GM13976 (cell line): ENCODE data around the gene CRYBB3.

ENCODE experiments used
- DNase-seq: peaks from one replicate; pipeline ENCODE4 v3.0.0; 2012; ENCODE audit warnings: low spot score
- in situ Hi-C: fragments of 300-500 bp; cut with MboI; formaldehyde crosslinking; loops from one replicate; pipeline ENCODE4 v1.12.0; 2022; ENCODE audit warnings: low sequenced_read_pairs, mixed read lengths, inconsistent platforms; ENCODE audit not compliant: unreplicated experiment
- TF ChIP-seq, protein P1 (sequence below): IDR thresholded peaks from 2 replicates; pipeline ENCODE4 v1.5.1; 2012; ENCODE audit warnings: borderline replicate concordance, mild to moderate bottlenecking; ENCODE audit not compliant: insufficient read depth; ENCODE audit errors: extremely low read depth, missing control alignments, control extremely low read depth

CRYBB3 gene

DNA sequence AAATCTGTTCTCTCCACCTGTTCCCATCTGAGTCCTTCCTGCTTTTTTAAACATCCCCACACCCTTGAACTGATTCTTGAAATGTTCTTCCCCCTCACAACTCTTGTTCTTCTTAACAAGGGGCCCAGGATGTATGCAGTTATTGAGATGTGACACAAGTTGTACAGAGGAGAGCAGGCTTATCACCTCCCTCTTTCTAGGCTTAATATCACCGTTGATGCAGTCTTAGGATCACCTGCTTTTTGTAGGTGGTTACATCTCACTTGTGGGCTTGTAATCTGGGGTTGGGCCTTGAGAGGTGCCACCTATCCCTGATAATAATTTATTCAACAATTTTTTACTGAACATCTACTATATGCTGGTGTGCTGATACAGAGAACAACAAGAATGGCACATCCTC is 6.2 kb downstream of the CRYBB3 start:
- in situ Hi-C loops: no loop called here
- DNase-seq: no peak
- TF ChIP-seq, protein P1, sequence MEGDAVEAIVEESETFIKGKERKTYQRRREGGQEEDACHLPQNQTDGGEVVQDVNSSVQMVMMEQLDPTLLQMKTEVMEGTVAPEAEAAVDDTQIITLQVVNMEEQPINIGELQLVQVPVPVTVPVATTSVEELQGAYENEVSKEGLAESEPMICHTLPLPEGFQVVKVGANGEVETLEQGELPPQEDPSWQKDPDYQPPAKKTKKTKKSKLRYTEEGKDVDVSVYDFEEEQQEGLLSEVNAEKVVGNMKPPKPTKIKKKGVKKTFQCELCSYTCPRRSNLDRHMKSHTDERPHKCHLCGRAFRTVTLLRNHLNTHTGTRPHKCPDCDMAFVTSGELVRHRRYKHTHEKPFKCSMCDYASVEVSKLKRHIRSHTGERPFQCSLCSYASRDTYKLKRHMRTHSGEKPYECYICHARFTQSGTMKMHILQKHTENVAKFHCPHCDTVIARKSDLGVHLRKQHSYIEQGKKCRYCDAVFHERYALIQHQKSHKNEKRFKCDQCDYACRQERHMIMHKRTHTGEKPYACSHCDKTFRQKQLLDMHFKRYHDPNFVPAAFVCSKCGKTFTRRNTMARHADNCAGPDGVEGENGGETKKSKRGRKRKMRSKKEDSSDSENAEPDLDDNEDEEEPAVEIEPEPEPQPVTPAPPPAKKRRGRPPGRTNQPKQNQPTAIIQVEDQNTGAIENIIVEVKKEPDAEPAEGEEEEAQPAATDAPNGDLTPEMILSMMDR: no peak

DNA sequence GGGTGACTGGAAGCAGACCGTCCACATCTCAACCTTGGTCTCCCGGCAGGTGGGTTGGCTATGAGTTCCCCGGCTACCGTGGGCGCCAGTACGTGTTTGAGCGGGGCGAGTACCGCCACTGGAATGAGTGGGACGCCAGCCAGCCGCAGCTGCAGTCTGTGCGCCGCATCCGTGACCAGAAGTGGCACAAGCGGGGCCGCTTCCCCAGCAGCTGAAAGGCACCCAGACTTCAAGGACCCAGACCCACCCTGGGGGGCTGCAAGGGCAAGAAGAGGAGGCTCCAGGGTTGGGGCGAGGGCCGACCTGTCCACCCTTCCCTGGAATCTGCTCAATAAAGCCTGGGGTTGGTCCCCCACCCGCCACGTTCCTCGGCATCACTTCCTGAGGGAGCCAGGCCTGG is 7.3 kb downstream of the CRYBB3 start:
- TF ChIP-seq, protein P1: no peak
- DNase-seq: no peak
- in situ Hi-C loops: no loop called here

DNA sequence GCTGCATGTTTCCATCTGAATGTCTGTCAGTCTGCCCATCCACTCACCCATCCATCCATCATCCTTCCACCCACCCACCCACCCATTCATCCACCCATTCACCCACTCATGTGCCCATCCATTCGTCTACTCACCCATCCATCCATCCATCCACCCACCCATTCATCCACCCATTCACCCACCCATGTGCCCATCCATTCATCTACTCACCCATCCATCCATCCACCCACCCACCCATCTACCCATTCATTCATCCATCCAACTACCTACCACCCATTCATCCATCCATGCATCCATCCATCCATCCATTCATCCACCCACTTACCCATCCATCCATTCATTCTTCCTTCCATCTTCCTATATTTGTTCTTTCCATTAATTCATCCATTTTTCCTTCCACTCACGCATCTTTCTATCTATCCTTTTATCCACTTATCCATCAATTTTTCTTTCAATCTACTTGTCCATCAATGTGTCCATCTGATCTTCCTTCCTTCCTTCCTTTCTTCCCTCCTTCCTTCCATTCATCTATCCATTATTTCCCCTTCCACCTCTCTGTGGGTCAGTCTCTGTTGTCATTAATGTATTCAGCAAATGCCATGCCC is 8.0 kb downstream of the CRYBB3 start:
- no peak for DNase-seq
- in situ Hi-C loops: no loop called here
- TF ChIP-seq, protein P1: no peak

DNA sequence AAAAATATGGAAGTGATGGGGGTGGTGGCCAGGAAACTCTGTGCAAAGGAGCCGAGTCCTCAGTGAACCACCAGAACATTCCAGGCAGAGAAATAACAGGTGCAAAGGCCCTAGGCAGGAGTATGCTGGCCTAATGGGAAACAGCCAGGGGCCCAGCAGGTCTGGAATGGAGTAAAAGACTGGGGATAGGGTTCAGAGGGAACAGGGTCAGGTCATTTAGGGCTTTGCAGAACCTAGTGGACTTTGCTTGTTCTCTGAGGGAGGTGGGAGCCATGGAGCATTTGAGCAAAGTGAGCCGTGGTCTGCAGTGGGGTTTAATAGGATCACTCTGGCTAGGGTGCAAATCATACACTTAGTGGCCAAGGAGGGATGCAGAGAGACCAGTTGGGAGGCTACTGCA is 8.7 kb downstream of the CRYBB3 start:
- TF ChIP-seq, protein P1: no peak
- DNase-seq: no peak
- in situ Hi-C loops: no loop called here

DNA sequence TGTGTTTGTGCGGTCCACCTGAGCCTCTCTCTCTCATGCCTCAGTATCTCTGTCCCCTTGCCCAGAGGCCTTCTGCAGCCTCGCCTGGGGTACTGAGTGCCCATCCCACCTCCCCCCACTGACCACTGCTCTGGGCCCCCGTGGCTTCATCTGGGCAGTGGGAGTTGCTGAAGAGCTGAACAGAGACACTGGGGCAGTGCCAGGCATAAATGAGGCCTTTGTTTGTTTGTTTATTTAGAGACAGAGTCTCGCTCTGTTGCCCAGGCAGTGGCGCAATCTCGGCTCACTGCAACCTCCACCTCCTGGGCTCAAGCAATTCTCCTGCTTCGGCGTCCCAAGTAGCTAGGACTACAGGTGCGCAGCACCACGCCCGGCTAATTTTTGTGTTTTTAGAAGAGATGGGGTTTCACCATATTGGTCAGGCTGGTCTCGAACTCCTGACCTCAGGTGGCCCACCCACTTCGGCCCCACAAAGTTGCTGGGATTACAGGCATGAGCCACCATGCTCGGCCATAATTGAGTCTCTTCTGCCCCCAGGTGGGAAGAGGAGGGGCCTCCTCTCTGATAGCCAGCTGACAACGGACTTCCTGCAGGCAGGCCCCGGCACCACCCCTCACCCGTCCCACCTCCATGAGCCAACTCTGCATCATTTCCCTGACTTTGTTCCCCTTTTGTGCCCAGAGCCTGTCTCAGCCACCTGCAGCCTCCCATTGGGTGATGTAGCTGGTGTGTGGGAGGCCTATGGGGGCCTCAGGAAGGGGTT is 9.3 kb downstream of the CRYBB3 start:
- TF ChIP-seq, protein P1: no peak
- no peak for DNase-seq
- in situ Hi-C loops: no loop called here

DNA sequence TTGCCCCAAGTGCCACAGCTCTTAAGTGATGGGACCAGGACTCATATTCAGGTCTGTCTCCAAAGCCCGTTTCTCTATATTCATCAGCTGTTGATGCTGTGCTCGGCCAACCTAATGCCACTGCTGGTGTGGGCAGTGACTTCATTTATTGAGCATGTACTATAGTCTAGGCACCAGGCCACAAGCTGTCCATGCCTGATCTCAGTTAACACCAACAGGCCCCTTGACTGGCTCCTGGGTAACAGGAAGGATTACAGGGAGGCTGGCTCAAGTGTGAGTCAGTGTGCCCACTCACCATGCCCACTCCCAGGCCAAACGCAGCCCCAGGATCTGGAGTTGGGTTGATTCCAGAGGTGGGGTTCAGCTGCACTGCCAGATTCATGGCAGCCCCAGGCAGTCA is 11.1 kb downstream of the CRYBB3 start:
- DNase-seq: no peak
- TF ChIP-seq, protein P1: no peak
- in situ Hi-C loops: no loop called here
